Keratinocyte (primary cell): ENCODE measurements around the gene VAMP5.

Experiments
- EZH2 ChIP-seq: IDR thresholded peaks from one replicate; pipeline ENCODE4 v1.6.1; 2012; ENCODE audit warnings: inconsistent platforms, mild to moderate bottlenecking, low read length, moderate library complexity
- TF ChIP-seq, protein P1 (sequence below), 3 experiments: IDR thresholded peaks in 1 of 3; conservative IDR thresholded peaks in 1 of 3; optimal IDR thresholded peaks in 1 of 3; 2 replicates in 2 of 3; 3 replicates in 1 of 3; pipeline versions ENCODE3 to v1.5.1; 2011; ENCODE audit warnings: low read length in 3 of 3, mild to moderate bottlenecking in 3 of 3, moderate library complexity in 2 of 3, control low read depth in 1 of 3, inconsistent platforms in 1 of 3; ENCODE audit not compliant: insufficient read depth in 2 of 3; ENCODE audit errors: extremely low read depth in 1 of 3

DNA sequence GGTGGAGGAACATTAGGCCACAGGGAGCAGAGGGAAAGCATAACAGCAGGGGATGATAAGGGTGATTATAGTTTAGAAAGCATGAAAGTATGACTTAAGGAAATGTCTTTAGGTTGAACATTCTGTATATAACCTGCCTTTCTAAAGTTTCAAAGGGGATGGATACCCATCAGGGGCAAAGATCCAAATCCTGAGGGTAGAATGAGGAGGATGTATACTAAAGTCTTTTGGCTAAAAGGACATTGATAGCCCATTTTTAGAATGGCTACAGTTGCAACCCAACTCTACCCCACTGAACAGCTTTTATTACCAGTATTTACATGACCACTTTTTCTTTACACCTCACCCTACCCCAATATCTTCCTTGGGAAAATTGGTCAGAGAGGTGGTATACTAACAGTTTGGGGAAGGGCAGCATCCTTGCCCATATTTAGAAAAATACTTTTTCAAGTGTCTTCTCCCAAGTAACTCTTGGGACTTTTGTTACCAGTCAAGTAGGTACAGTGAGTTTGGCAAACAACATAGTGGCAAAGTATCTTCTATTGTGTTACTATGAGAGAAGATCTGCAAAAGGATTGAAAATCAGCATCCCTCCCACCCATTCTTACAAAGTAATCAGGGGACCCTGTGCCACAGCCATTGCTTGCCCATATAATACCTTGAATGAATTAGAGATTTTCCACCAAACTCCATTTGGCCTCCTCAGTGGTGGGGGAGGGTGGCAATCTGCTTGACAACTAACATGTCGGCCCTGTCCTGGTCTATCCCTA, 37.0 kb upstream of the VAMP5 start:
- TF ChIP-seq, protein P1, sequence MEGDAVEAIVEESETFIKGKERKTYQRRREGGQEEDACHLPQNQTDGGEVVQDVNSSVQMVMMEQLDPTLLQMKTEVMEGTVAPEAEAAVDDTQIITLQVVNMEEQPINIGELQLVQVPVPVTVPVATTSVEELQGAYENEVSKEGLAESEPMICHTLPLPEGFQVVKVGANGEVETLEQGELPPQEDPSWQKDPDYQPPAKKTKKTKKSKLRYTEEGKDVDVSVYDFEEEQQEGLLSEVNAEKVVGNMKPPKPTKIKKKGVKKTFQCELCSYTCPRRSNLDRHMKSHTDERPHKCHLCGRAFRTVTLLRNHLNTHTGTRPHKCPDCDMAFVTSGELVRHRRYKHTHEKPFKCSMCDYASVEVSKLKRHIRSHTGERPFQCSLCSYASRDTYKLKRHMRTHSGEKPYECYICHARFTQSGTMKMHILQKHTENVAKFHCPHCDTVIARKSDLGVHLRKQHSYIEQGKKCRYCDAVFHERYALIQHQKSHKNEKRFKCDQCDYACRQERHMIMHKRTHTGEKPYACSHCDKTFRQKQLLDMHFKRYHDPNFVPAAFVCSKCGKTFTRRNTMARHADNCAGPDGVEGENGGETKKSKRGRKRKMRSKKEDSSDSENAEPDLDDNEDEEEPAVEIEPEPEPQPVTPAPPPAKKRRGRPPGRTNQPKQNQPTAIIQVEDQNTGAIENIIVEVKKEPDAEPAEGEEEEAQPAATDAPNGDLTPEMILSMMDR (optimal IDR thresholded peaks at IDR 0.05 in 1 of 3, IDR thresholded peaks at IDR 0.05 in 1 of 3, conservative IDR thresholded peaks at IDR 0.05 in 1 of 3; ENCODE audit: extremely low read depth in 1 of 3, insufficient read depth in 2 of 3, low read length in 3 of 3), result no peak
- TF ChIP-seq EZH2, result no peak
